T-helper 2 cell treated with Interferon-gamma antibody and Interleukin-4, amounts not matched to agents 100 ng/mL and 5 ng/mL, for 36 hours (primary cell): Measurements from ENCODE around the gene PLXNB2. TPM values are rescaled to one million over a fixed set of nuclear protein-coding genes. Genes with fewer than 3 reads are reported as not detected.

Source experiments
- intact Hi-C: fragments of 100-400 bp; cut with micrococcal nuclease; formaldehyde crosslinking; loops from one replicate; pipeline ENCODE4 v1.15.1; 2023
- total RNA-seq: library from RNA; stranded (reverse); gene quantifications from 2 replicates; pipeline ENCODE4 v1.2.3, GENCODE V29; 2022

PLXNB2 gene
- total RNA-seq, 1 donor from 2014 or later = 11.0 TPM

- intact Hi-C loops = no loop called here
Observed at GRCh38 chr22:50267591-50268390, 39.7 kb downstream of the PLXNB2 start.

GRCh38 chr22:50266994-50267393, 40.5 kb downstream of the PLXNB2 start:
- intact Hi-C loops = no loop called here

- intact Hi-C loops = no loop called here
Observed at GRCh38 chr22:50264946-50265669, 42.3 kb downstream of the PLXNB2 start.

GRCh38 chr22:50264104-50264745, 43.2 kb downstream of the PLXNB2 start:
- intact Hi-C loops = no loop called here

GRCh38 chr22:50262973-50263617, 44.4 kb downstream of the PLXNB2 start:
- intact Hi-C loops = no loop called here

- intact Hi-C loops = no loop called here
Observed at GRCh38 chr22:50262460-50262911, 45.0 kb downstream of the PLXNB2 start.

GRCh38 chr22:50261615-50262459, 45.6 kb downstream of the PLXNB2 start, which contains the start of gene MAPK12:
Gene MAPK12, minus strand, starts transcription at chr22:50261683. Its CDS starts 174 bp downstream, at chr22:50261509.
- intact Hi-C loops = no loop called here

- intact Hi-C loops = no loop called here
Observed at GRCh38 chr22:50260801-50261614, 46.4 kb downstream of the PLXNB2 start.

- intact Hi-C loops = no loop called here
Observed at GRCh38 chr22:50260434-50260800, 47.0 kb downstream of the PLXNB2 start.

- intact Hi-C loops = no loop called here
Observed at GRCh38 chr22:50259302-50259701, 48.1 kb downstream of the PLXNB2 start.

- intact Hi-C loops = no loop called here
Observed at GRCh38 chr22:50258361-50259292, 48.8 kb downstream of the PLXNB2 start.

- intact Hi-C loops = no loop called here
Observed at GRCh38 chr22:50257451-50258360, 49.7 kb downstream of the PLXNB2 start.

- intact Hi-C loops = no loop called here
Observed at GRCh38 chr22:50257041-50257440, 50.4 kb downstream of the PLXNB2 start.

GRCh38 chr22:50256258-50256862, 51.1 kb downstream of the PLXNB2 start:
- intact Hi-C loops = no loop called here

- intact Hi-C loops = no loop called here
Observed at GRCh38 chr22:50255607-50256006, 51.8 kb downstream of the PLXNB2 start.

GRCh38 chr22:50255099-50255498, 52.3 kb downstream of the PLXNB2 start:
- intact Hi-C loops = no loop called here

- intact Hi-C loops = loop anchor here (5.0 kb wide), 1 partner anchor 73 kb away; the partner anchor contains the start of gene DENND6B
Observed at GRCh38 chr22:50253941-50254340, 53.5 kb downstream of the PLXNB2 start.
